Fibroblast of the aortic adventitia (primary cell): ENCODE measurements around the gene RAX2. TPM values are rescaled to one million over a fixed set of nuclear protein-coding genes. Genes with fewer than 3 reads are reported as not detected.

Experiments
- DNase-seq: peaks from one replicate; pipeline ENCODE4 v3.0.0-alpha.2; 2010; ENCODE audit warnings: low read depth
- H3K4me3 ChIP-seq: 2 replicates; pipeline ENCODE4 v1.5.1; 2011; ENCODE audit warnings: low read depth, mild to moderate bottlenecking, control low read depth, low read length, moderate library complexity
- CTCF ChIP-seq: IDR thresholded peaks from 2 replicates; pipeline ENCODE4 v1.5.1; 2011; ENCODE audit warnings: mild to moderate bottlenecking, low read length, control low read depth, inconsistent platforms; ENCODE audit not compliant: insufficient read depth
- total RNA-seq: library from RNA; depleted of rRNA; stranded (reverse); fragments of >200 nt; gene quantifications from 2 replicates; pipeline ENCODE4 v1.2.3, GENCODE V29; 2012; ENCODE audit warnings: low replicate concordance

Gene RAX2
- total RNA-seq, 1 donor, result not detected

GRCh38 chr19:3750211-3750610, 21.8 kb downstream of the RAX2 start:
- TF ChIP-seq CTCF, result no peak
- no peak for DNase-seq
- H3K4me3 ChIP-seq, result no peak overlapping the region

GRCh38 chr19:3748965-3749364, 23.1 kb downstream of the RAX2 start:
- no peak for DNase-seq
- H3K4me3 ChIP-seq, result no peak overlapping the region
- no peak for TF ChIP-seq CTCF

GRCh38 chr19:3746371-3747056, 25.5 kb downstream of the RAX2 start:
- TF ChIP-seq CTCF, result no peak
- no peak for DNase-seq
- no peak overlapping the region for H3K4me3 ChIP-seq

GRCh38 chr19:3745363-3746045, 26.5 kb downstream of the RAX2 start:
- no peak overlapping the region for H3K4me3 ChIP-seq
- no peak for DNase-seq
- TF ChIP-seq CTCF, result no peak

GRCh38 chr19:3743486-3743885, 28.5 kb downstream of the RAX2 start:
- no peak for DNase-seq
- no peak overlapping the region for H3K4me3 ChIP-seq
- no peak for TF ChIP-seq CTCF

- H3K4me3 ChIP-seq, result no peak overlapping the region
- no peak for TF ChIP-seq CTCF
- no peak for DNase-seq
Measured at GRCh38 chr19:3740431-3740830, 31.6 kb downstream of the RAX2 start.
